Stimulated activated CD4-positive, alpha-beta T cell treated with anti-CD3 and anti-CD28 coated beads, Interleukin-1b, Interleukin-23, amount 100 ng/mL, for 4 hours (primary cell): ENCODE data around the gene DAGLA.

Experiments
- DNase-seq, 2 donors: peaks; one replicate each; pipeline ENCODE4 v3.0.0-alpha.2; 2020; ENCODE audit warnings: low read depth in 2 of 2

DAGLA gene

DNA sequence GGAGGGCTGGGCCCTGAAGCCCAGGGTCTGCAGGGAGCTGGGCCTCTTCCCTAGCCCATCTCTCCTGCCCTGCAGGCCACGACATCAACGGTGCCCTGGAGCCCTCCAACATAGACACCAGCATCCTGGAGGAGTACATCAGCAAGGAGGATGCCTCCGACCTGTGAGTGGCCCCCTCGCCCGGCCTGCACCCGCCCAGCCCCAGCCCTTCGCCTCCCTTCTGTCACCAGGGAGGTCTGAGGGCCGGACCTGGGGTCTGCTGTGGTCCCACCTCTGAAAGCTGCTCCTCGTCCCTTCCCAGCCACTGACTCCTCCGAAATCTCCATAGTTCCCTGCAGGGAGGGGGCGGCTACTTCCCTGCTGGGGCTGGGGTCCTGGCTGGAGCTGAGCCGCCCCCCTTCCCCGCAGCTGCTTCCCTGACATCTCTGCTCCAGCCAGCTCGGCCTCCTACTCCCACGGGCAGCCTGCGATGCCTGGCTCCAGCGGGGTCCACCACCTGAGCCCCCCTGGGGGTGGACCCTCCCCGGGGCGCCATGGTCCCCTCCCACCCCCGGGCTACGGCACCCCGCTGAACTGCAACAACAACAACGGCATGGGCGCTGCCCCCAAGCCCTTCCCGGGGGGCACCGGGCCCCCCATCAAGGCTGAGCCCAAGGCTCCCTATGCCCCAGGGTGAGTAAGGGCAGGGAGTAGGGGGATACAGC is 85.5 kb downstream of the DAGLA start:
- DNase-seq = no peak

DNA sequence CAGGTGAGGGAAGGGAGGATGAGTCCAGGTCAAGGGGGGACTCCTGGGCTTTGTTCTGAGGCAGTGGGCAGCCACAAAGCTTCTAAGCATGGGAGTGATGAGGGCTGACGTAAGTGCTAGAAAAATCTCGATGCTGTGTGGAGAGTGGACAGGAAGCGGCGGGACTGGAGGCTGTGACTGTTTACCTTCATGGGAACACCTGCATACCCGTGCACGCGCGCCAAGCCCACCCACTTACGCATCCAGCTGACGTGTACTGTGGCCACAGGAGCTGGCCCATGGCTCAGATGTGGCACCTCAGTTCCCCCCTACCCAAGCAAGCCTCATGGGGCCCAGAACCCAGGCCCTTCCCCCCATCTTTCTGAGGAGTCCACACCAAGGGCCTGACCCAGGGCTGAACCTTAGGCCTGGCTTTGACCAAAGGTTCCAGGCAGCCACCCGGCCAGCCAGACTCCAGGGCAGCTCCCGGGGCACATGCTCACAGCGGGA is 86.2 kb downstream of the DAGLA start:
- no peak for DNase-seq

DNA sequence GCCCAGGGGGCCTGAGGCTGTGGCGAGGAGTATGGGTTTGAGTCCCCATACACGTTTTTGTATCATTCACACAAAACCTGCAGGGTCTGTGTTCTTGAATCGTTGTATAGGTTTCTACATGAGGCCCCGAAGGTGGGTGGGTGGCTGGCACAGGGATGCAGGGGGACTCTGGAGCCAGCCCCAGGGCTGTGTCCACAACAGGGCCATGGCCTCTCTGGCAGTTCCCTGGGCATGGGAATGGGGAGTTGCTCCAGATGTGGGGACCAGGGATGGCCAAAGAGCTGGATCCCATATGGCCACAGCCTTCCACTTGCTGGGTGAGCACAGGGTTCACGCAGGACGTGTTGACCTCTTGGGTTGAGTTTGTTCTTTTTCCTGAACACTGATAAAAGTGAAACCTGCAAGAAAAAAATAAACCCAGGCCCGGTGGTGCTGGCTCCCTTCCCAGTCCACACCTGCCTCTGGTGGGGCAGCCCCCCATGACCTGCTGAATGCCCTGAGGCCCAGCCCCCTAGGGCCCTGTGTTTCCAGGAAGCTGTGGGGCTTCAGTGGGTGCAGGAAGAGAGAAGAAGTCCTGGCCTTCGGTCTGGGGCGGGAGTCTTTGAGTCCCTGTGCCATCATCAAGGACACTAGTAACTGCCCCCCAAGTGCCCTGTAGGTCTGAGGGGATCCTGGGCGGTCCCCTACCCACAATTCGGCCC is 88.3 kb downstream of the DAGLA start:
- DNase-seq = no peak

DNA sequence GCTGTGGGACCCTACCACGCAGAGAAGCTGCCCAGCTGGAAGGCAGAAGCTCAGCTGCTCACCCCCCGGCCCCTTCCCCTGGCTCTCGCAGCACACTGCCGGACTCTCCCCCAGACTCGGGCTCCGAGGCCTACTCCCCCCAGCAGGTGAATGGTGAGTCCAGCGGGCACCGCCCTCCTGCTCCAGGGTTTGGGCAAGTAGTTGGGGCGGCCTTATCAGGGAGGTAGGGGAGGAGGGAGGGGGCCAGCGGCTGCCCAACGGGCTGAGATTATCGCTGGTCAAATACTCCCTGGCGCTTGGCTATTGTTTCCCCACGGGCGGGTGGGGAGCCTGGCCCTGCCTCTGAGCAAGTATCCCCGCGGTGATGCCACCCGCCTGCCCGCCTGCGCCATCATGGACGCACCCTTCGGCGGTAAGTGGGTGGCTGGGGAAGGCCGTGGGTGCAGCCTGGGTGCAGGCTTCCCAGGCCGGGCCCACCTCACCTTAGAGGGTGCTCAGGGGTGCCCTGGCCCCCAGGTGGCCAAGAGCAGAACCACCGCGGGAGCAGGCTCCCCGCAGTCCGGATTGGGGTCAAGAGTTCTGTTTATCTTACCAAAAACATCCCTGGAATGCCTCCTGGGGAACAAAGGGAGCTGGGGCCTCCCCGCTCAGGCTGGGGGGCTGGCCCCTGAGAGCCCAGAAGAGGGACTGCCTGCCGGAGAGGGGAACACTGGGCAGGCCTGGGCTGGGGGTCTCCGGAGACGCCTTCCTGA is 89.2 kb downstream of the DAGLA start:
- DNase-seq = no peak

DNA sequence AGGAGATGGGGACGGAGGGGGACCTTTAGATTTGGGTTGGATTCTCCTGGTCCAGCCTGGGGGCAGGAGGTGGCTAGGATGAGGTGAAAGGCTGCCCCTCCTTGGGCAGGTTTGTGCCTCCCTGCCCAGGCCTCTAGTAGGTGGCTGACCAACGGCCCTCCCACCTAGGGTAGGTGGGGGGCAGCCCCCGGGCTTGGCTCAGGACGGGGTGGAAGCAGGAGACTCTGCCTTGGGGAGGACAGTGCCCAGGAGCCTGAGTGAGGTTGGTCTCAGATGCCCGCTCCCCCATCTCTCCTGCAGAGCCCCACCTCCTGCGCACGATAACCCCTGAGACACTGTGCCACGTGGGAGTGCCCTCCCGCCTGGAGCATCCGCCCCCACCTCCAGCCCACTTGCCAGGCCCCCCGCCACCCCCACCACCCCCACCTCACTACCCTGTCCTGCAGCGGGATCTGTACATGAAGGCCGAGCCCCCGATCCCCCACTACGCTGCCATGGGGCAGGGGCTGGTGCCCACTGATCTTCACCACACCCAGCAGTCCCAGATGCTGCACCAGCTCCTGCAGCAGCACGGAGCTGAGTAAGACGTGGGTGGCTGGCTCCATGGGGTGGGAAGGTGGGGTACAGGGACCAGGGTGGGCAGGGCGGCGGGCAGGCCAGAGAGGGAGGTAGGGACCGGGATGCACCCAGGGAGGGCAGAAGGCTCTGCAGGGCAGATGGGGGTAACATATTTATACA is 89.9 kb downstream of the DAGLA start:
- no peak for DNase-seq

DNA sequence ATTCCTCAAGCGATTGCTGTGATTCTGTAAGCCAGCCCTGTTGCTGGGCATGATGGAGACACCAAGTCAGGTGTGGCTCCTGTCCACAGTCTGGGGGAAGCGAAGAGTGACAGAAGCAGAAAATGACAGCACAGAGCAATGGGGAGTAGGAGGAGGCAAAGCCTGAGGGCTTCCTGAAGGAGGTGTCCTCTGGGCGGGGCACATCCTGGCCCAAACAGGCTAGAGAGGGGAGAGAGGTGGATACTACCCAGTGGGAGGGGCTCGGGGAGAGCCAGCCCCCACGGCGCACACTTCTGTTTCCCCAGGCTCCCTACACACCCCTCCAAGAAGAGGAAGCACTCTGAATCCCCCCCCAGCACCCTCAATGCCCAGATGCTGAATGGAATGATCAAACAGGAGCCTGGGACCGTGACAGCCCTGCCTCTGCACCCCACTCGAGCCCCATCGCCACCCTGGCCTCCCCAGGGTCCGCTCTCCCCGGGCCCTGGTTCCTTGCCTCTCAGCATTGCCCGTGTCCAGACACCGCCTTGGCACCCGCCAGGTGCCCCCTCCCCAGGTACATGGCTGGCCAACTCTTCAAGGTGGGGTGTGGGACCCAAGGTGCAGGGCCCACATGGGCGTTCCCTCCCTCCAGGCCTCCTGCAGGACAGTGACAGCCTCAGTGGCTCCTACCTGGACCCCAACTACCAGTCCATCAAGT is 91.2 kb downstream of the DAGLA start:
- no peak for DNase-seq

DNA sequence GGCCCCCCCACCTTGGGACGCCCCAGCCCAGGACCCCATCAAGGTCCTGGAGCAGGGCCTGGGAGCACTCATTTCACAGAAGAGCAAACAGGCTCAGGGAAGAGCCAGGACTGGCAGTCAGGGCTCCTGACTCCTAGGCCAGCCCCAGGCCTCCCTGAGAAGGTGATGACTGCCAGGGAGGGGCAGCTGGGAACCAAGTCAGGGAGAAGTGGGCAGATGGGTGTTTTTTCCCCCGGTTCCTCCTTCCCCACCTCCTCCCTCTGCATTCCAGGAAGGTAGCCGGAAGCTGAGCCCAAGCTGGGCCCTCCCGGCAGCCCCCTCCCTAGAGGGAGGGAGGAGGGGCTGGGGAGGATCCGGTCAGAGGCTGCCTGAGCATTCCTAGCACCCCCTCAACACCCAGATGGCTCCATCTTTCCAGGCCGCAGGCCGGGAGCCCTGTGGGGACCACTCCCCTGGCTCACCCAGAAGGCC is 91.8 kb downstream of the DAGLA start:
- no peak for DNase-seq

DNA sequence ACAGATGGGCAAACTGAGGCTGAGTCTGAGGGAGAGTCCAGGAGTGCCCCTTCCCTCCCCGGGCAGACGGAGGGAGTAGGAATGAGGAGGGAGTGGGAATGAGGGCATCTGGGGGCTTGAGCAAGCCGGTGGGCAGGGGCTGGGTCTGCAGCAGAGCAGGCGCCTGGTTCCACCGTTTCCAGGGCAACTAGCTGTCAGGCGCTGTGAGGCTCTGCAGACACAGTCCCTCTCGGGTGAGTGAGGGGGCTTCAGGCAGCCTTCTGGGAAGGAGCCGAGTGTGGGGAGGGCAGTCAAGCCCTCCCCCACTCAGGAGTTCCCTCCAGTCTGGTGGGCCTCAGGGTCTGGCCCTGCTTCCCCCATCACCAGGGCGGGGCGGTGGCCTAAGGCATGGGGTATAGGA is 93.2 kb downstream of the DAGLA start:
- DNase-seq = no peak

DNA sequence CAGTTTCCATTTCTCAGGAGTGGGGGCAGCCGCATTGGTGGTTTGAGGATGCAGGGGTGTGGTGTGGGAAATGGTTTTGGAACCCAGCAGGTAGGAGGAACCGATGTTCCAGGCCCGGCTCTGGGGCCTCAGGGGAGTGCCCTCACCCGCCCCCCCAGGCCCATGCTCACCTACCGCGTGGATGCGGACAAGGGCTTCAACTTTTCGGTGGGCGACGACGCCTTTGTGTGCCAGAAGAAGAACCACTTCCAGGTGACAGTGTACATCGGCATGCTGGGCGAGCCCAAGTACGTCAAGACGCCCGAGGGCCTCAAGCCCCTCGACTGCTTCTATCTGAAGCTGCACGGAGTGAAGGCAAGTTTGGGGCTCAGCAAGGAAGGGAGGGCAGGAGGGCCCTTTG is 93.6 kb downstream of the DAGLA start:
- no peak for DNase-seq

DNA sequence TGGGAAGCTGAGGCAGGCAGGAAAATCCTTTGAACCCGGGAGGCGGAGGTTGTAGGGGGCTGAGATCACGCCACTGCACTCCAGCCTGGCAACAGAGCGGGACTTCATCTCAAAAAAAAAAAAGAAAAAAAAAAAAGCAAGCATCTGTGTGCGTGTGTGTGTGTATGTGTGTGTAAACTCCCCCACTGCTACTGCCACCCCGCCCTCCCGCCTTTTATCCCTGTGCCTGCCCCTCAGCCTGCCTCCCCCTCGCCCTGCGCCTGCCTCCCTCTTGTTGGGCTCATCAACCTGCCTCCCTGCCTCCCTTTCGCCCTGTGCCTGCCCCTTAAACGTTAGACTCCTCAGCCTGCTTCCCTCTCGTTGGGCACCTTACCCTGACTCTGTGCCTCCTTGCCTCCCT is 94.2 kb downstream of the DAGLA start:
- no peak for DNase-seq

DNA sequence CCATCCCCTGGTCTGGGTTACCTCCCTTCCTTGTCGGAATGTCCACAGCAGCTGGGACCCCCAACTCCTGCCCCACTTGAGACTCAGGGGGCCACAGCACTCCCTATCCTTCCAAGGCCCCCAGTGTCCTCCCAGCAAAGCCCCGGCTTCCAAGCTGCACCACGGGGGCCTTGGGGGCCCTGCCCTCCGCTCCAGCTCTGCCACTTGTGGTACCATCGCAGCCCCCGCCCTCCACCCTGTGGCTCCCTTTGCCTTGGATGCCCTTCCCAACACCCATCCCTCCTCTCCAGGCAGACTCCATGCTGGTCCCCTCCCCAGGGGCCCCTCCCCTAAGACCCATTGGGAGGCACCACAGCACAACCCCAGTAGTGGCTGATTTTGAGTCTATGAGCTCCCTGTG is 94.9 kb downstream of the DAGLA start:
- no peak for DNase-seq

DNA sequence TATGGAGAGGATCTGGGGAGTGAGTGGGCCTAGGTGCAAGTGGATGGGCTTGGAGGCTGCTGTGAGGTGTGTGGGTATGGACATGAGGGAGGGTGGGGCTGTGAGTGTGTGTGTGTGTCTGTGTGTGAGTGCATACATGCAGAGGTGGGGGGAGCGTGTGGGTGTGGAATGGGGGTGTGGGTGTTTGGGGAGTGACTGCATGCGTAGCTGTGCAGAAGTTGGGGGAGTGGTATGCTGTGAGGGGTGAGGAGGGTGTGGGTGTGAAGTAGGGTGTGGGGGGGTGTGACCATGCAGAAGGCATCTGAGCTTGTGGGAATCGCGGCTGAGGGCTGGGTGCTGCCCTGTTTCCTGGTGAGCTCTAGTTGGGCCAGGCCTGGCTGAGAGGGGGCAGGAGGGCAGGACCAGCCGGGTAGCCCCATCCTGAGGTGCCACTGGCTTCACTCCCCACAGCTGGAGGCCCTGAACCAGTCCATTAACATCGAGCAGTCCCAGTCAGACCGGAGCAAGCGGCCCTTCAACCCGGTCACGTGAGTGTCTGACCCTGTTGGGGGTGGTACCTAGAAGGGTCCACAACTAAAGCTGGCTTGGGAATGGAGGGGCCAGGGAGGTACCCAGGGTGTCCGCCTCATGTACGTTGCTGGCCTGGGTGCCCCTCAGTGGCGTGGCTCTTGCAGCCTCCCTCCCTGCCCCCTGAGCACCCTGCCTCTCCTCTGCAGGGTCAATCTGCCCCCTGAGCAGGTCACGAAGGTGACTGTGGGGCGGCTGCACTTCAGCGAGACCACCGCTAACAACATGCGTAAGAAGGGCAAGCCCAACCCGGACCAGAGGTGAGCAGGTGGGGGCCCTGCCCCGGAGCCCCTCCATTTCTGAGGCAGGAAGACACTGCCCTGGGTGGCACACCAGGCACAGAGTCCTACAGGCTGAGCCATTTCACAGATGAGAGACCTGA is 95.7 kb downstream of the DAGLA start:
- DNase-seq = no peak

DNA sequence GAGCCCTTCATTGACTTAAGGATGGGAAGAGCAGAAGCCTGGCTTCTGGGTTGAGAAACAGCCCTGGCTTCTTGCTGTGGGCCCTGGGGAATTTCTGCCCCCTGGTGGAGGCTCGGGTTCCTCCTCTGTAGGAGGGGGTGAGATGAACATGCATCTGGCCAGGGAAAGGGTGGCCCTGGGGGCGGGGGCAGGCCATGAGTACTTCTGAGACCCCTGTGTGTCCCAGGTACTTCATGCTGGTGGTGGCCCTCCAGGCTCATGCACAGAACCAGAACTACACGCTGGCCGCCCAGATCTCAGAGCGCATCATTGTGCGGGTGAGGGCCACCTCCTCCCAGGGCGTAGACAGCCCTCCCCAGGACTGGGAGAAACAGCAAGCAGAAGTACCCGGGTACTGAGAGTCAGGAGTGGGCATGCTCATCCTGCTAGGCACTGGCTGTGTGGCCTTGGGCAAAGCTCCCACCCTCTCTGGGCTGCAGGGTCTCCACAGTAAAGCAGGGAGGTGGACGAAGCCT is 96.4 kb downstream of the DAGLA start:
- DNase-seq = peak; percentile 39 to 53

DNA sequence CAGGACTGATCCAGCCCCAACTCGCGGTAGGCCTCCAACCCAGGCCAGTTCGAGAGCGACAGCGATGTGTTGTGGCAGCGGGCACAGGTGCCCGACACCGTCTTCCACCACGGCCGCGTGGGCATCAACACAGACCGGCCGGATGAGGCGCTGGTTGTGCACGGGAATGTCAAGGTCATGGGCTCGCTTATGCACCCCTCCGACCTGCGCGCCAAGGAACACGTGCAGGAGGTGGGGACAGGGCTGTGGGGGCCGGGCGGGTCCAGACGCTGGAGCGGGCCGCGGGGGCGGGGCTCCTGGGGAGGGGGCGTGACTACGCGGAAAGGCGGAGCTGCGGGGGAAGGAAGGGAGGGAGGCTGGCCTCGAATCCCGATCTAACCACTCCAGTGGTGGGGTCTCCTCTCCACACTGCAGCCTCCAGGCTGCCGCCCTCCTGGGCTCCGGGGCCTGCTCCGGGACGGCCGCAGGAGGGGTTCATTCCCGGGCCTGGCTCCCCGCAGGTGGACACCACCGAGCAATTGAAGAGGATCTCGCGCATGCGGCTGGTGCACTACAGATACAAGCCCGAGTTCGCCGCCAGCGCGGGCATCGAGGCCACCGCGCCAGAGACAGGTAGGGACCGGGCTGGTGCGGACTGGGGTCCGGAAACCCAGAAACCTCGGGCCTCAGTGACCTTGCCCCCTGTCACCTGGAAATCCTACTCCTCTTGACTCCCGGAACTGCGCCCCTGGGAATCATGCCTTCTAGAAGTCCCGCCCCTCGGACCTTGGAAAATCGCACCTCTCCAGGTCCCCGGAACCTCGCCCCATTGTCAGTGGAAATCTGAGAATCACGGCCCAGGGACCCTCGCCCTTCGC is 97.3 kb downstream of the DAGLA start:
- peak; percentile 54 to 67 for DNase-seq

DNA sequence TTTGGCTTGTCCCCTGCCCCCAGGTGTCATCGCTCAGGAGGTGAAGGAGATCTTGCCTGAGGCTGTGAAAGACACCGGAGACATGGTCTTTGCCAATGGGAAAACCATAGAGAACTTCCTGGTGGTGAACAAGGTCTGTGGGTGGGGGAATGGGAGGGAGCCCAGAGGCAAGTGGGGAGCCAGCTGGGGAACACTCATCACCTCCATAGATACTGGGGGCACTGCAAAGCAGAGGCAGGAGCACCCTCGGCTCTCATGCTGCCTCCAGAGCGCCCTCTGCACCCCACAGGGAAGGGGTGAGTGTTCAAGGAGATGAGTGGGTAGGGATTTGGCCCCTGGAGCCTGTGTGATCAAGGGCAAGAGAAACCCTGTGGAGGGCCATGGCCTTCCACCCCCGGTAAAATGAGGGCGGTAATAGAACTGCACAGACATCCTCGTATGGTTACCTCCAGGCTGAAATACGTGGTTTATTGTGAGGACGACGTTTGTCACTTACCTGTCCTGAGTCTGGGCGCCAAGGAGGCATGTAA is 98.2 kb downstream of the DAGLA start:
- DNase-seq = no peak

DNA sequence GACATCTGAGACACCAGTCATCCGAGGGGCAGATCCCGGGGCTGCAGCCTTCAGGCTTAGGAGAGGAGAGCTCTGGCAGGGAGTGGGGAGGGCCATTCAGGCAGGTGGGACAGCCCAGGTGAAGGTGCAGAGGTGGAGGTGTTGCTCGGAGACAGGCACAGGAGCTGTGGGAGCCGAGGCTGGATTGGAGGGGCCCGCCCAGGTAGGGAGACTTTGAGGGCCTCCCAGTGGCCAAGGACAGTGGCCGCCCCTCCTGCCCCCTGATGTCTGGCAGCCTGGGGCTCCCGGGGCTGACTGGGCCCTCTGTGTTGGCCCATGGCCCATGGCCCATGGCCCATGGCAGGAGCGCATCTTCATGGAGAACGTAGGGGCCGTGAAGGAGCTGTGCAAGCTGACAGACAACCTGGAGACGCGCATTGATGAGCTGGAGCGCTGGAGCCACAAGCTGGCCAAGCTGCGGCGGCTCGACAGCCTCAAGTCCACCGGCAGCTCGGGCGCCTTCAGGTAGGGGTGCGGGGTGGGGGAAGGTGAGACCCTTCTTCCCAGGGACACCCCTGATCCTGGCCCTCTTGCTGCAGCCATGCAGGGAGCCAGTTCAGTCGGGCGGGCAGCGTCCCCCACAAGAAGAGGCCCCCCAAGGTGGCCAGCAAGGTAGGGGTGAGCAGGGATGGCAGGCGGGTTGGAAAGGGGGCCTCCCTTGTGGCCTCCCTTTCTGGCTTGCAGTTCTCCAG is 98.9 kb downstream of the DAGLA start:
- DNase-seq = no peak

DNA sequence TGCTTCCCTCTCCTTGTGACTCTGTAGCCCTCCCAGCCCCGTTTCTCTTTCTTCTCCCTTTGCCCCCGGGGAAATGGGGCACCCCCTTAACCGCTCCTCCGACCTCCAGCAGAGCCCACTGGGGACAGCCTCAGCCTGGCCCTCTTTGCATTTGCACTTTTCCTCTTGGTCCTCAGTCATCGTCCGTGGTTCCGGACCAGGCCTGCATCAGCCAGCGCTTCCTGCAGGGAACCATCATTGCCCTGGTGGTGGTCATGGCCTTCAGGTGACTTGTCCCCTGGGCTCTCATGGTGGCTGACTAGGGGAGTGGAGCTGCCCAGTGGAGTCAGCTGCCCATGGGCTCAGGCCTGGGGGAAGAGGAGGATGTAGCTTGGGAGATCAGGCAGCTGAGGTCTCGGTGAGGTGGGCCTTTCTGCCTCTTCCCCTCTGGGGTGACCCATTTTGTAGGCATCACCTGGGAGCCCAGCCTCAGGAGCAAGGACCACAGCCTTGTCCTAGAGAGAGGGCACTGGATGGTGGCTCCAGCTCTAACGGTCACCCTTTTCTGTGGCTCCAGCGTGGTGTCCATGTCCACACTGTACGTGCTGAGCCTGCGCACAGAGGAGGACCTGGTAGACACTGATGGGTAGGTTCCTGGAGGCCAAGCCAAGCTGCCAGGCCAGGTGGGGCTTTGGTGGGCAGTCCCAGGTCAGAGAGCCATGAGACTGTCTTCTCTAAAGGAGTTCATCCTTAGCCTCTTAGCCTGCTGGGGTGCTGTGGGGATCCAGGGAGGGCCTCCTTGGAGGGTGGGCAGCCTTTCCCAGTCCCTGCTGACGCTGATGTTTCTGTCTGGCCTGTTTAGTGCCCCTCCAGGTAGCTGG is 99.7 kb downstream of the DAGLA start:
- DNase-seq = no peak
